ENCODE data around the gene SPRY2.

The SPRY2 gene

GRCh38 chr13:80363890-80364503, 23.1 kb upstream of the SPRY2 start:
- peak; percentile 85 for TF ChIP-seq CTCF (conservative IDR thresholded peaks at IDR 0.05; ENCODE audit: low read depth, low read length)
- H3K4me3 ChIP-seq (ENCODE audit: low read depth, low read length) = no peak overlapping the region
- DNase-seq (ENCODE audit: low read depth) = peak; percentile 61

DNA sequence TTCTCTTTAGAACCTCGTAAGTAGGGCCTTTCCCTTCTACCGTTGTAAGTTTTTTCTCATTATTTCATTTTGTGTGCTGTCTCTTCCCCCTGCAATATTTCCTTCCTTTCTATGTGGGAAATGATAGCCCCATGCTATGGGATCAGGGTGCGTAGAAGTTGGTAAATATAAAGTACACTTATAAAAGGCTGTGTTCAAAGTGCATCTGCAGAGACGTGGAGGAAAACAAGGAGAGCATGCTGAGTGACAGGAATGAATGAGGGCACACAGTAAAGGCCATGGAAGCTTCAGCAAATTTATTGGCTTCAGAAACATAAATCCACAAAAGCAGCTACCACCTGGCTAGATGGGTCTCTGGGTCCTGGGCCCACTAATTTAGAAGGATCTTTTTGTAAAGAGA, 21.6 kb upstream of the SPRY2 start:
- no peak for DNase-seq (ENCODE audit: low read depth)
- H3K4me3 ChIP-seq (ENCODE audit: low read depth, low read length) = no peak overlapping the region
- no peak for TF ChIP-seq CTCF (conservative IDR thresholded peaks at IDR 0.05; ENCODE audit: low read depth, low read length)

- no peak for TF ChIP-seq CTCF (conservative IDR thresholded peaks at IDR 0.05; ENCODE audit: low read depth, low read length)
- no peak for DNase-seq (ENCODE audit: low read depth)
- H3K4me3 ChIP-seq (ENCODE audit: low read depth, low read length) = no peak overlapping the region
Observed at GRCh38 chr13:80361883-80362327, 21.0 kb upstream of the SPRY2 start.

- TF ChIP-seq CTCF (conservative IDR thresholded peaks at IDR 0.05; ENCODE audit: low read depth, low read length) = no peak
- no peak overlapping the region for H3K4me3 ChIP-seq (ENCODE audit: low read depth, low read length)
- no peak for DNase-seq (ENCODE audit: low read depth)
Observed at GRCh38 chr13:80361298-80361697, 20.4 kb upstream of the SPRY2 start.

GRCh38 chr13:80360453-80360800, 19.5 kb upstream of the SPRY2 start:
- TF ChIP-seq CTCF (conservative IDR thresholded peaks at IDR 0.05; ENCODE audit: low read depth, low read length) = no peak
- no peak for DNase-seq (ENCODE audit: low read depth)
- H3K4me3 ChIP-seq (ENCODE audit: low read depth, low read length) = no peak overlapping the region

- DNase-seq (ENCODE audit: low read depth) = peak; percentile 19
- H3K4me3 ChIP-seq (ENCODE audit: low read depth, low read length) = no peak overlapping the region
- TF ChIP-seq CTCF (conservative IDR thresholded peaks at IDR 0.05; ENCODE audit: low read depth, low read length) = no peak
Observed at GRCh38 chr13:80359778-80360452, 19.0 kb upstream of the SPRY2 start.

- TF ChIP-seq CTCF (conservative IDR thresholded peaks at IDR 0.05; ENCODE audit: low read depth, low read length) = no peak
Observed at GRCh38 chr13:80359414-80359777, 18.5 kb upstream of the SPRY2 start.

More at GRCh38 chr13:80359414-80359777, 18.5 kb upstream of the SPRY2 start:
- DNase-seq (ENCODE audit: low read depth) = no peak
- H3K4me3 ChIP-seq (ENCODE audit: low read depth, low read length) = no peak overlapping the region
